Omental fat pad (tissue), 4 donors: ENCODE data around the gene NIM1K. TPM values are rescaled to one million over a fixed set of nuclear protein-coding genes. Genes with fewer than 3 reads are reported as not detected.
"Not testable (repeated sequence)": the region's sequence is repeated elsewhere in the genome, so short reads cannot be mapped to it uniquely, and the experiment has no call there.

Source experiments
- ATAC-seq: fragments of 150-250 bp; one replicate; pipeline ENCODE4 v1.9.1; 2016; ENCODE audit warnings: mild to moderate bottlenecking, moderate library complexity; ENCODE audit not compliant: low FRiP score
- DNase-seq: peaks from one replicate; pipeline ENCODE4 v3.0.0-alpha.2; 2019; ENCODE audit warnings: low spot score
- CTCF ChIP-seq, 3 donors: fragments of 450-650 bp; IDR thresholded peaks; one replicate each; pipeline ENCODE4 v1.5.1; 2016 to 2017; ENCODE audit warnings: antibody characterized with exemption in 3 of 3, mild to moderate bottlenecking in 3 of 3, moderate library complexity in 2 of 3
- small RNA-seq: library from RNA; depleted of rRNA; stranded (forward); fragments of <200 nt; gene quantifications from one replicate; pipeline ENCODE3, GENCODE V24; 2016
- total RNA-seq, 4 donors: library from RNA; depleted of rRNA; stranded (reverse); fragments of >200 nt; gene quantifications; one replicate each; pipeline ENCODE4 v1.1.0, GENCODE V29; 2016

The NIM1K gene
- total RNA-seq, 4 donors from 2014 or later, result 0.12 to 0.79 (median 0.19) TPM; not detected in 1

DNA sequence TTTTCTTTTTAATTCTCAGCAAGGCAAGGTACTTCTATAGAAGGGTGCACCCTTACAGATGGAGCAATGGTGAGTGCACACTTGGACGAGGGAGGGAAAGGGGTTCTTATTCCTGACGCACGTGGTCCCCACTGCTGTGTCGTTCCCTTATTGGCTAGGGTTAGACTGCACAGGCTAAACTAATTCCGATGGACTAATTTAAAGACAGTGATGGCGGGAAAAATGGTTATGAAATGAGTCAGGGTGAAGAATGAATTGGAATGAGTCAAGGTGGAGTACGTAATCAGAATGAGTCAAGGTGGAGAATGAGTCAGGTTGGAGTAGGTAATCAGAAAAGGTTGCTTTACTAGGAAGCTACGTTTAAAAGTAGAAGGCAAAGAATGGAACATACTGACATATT is 123.2 kb downstream of the NIM1K start:
- DNase-seq (no peak), ATAC-seq (no peak)
- no peak for TF ChIP-seq CTCF (IDR thresholded peaks at IDR 0.05)

GRCh38 chr5:43315682-43316081 is 123.7 kb downstream of the NIM1K start:
- TF ChIP-seq CTCF (IDR thresholded peaks at IDR 0.05), result no peak
- DNase-seq, result no peak

DNA sequence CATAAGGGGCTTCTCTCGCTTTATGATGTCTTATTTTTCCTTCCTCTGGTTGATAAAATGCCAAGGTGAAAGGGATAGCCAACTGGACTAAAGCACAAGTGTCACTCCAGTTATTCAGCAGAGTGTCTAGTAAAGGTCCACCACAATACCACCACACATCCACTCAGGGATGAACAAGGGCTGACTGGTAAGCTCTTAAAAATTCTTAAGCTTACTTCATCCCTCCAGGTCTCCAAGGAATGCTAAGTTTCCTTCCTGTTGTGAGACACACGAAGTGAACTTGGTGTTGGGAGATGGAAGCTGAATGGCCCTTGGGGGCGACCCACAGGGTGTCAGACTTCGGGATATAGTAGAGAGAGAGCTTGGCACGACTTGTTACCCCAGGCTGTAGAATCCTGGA is 124.4 kb downstream of the NIM1K start:
- no peak for TF ChIP-seq CTCF (IDR thresholded peaks at IDR 0.05)
- no peak for ATAC-seq
- no peak for DNase-seq

More at GRCh38 chr5:43315682-43316081, 123.7 kb downstream of the NIM1K start:
- no peak for ATAC-seq

- no peak for ATAC-seq
- no peak for TF ChIP-seq CTCF (IDR thresholded peaks at IDR 0.05)
These were observed 128.8 kb downstream of the NIM1K start for GRCh38 chr5:43320846-43321245.

GRCh38 chr5:43323488-43323887 is 131.5 kb downstream of the NIM1K start:
- not testable (repeated sequence) for DNase-seq, ATAC-seq

More at GRCh38 chr5:43320846-43321245, 128.8 kb downstream of the NIM1K start:
- no peak for DNase-seq

DNA sequence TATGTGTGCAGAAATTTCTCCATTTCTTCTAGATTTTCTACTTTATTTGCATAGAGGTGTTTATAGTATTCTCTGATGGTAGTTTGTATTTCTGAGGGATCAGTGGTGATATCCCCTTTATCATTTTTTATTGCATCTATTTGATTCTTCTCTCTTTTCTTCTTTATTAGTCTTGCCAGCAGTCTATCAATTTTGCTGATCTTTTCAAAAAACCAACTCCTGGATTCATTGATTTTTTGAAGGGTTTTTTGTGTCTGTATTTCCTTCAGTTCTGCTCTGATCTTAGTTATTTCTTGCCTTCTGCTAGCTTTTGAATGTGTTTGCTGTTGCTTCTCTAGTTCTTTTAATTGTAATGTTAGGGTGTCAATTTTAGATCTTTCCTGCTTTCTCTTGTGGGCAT is 133.6 kb downstream of the NIM1K start:
- not testable (repeated sequence) for DNase-seq, ATAC-seq

Small RNA genes lying within 50 kb of the gene (small RNA-seq; reads per million reads assigned to genes)
- gene AC106800.4, result not detected

Other genes with a start within 250 kb of the NIM1K start
- gene ANXA2R, start 151.9 kb upstream of the NIM1K start, total RNA-seq, result 1 to 10 TPM; 1.5 to 5.5 (median 3.4) TPM
- 10 to 100 TPM; 31.9 to 41.8 (median 35.3) TPM for gene ZNF131, start 71.3 kb upstream of the NIM1K start, total RNA-seq
- gene HMGCS1, start 121.2 kb downstream of the NIM1K start, total RNA-seq, result 10 to 100 TPM in 3 of 4 donors, 1 to 10 TPM in 1; 9.8 to 34.5 (median 18.4) TPM
- 1 to 10 TPM; 1.1 to 2.1 (median 1.4) TPM for gene CCL28, start 220.2 kb downstream of the NIM1K start, total RNA-seq